ENCODE results near the gene ZNF143.

DNA sequence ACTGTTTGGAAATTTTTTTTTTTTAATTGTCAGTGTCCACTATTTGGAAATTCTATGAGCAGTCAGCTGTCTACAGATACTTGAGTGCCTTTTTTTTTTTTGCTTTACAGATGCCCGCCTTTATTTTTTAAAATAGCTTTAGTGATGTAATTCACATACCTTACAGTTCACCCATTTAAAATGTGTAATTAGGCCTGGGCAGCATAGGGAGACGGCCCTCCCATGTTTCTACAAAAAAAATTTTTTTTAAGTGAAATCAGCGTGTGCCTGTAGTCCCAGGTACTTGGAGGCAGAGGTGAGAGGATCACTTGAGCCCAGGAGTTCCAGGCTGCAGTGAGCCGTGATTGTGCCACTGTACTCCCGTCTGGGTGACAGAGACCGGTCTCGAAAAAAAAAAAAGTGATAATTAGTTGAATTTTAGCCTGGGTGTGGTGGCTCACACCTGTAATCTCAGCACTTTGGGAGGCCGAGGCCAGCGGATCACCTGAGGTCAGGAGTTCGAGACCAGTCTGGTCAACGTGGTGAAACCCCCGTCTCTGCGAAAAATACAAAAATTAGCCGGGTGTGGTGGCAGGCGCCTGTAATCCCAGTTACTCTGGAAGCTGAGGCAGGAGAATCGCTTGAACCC lies 1.5 kb downstream of the ZNF143 start:
- TF ChIP-seq CTCF (IDR thresholded peaks at IDR 0.05) (no peak), ZFX (IDR thresholded peaks at IDR 0.05; ENCODE audit: borderline replicate concordance) (no peak)
